8988T (cell line): Measurements from ENCODE around the gene SMAD3.

Source experiments
- DNase-seq: peaks from one replicate; pipeline ENCODE4 v3.0.0; 2011

SMAD3 gene

GRCh38 chr15:67202991-67203390 is 137.6 kb downstream of the SMAD3 start:
- no peak for DNase-seq

DNA sequence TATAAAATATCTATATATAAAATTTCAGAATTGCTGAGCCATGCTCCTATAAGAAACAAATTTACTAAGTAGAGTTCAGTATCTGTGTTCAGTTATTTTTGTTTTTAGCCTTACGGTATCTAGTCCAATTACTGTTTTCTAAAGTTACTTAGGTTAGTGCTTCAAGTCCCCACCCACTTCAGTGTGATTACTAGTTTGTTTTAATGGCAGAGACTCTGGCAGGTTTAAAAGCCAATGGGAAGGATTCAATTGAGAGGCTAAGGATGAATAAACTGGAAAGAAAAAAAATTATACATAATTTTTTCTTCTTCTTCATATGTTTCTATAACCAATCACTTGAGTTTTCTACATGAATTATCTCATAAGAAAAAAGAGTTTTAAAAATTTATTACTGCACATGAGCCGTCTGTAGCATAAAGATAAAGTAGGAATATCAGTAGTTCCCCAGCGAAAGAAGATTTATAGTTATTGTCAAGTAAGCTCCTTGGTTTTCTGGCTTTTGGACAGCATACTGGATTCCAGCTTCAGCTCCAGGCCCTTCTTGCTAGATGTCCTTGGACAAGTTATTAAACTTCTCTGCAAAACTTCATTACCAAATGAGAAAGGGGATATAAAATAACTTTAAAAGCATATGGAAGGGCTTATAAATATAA is 142.3 kb downstream of the SMAD3 start:
- DNase-seq: no peak

DNA sequence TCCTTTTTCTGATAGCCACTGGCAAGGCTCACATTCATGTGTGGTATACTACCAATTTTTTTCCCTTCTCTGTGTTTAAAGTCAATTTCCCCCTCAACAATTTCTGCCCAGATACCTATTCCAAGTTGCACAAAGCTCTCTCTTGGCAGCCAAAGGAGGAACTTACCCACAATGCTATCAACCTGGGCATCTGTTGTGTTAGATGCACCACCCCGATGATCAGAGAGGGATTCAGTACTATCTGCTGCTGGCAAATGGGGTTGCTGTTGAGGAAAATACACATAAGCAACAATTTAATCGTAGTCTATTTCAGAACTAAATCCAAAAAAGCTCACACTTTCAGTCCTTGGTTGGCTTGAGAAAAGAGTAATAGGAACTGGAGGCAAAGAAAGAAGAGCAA is 143.0 kb downstream of the SMAD3 start:
- DNase-seq: no peak

GRCh38 chr15:67210555-67211168 is 145.3 kb downstream of the SMAD3 start:
- DNase-seq: no peak

GRCh38 chr15:67212684-67213367 is 147.4 kb downstream of the SMAD3 start:
- DNase-seq: no peak

DNA sequence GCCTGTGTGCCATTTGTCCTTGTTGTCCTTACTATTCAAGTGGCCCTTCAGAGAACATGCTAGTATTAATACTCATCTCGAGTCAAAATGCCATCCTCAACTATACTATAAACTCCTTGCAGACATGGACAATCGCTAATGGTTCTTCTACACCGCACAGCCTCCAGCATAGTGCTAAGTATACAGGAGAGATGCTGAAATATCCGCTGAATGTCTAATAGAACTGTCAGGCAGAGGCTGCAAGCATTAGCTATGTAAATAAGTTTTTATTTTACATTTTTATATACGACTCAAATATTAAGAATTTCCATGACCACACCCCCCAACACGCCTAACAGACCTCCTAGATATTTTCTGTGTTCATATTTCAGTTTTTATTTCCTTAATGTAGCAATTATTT is 149.7 kb downstream of the SMAD3 start:
- no peak for DNase-seq

- DNase-seq: no peak
Measured at GRCh38 chr15:67216859-67217258, 151.5 kb downstream of the SMAD3 start.

DNA sequence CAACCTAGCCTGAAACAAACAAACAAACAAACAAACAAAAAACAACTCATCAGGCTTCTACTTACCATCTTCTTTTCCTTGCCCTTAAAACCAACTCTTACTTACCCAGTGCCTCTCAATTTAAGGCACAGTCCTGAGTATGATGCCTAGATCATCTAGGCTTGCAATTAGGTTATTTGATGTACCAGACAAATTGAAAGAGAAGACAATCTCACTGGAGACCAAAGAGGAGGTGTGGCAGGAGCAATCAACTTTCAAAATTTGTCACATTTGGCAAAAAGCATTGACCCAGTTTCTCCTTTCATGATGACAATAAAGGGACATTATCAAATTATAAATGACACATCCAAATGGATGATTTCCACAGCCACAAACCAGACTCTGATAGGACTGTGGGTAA is 153.0 kb downstream of the SMAD3 start:
- DNase-seq: no peak

DNA sequence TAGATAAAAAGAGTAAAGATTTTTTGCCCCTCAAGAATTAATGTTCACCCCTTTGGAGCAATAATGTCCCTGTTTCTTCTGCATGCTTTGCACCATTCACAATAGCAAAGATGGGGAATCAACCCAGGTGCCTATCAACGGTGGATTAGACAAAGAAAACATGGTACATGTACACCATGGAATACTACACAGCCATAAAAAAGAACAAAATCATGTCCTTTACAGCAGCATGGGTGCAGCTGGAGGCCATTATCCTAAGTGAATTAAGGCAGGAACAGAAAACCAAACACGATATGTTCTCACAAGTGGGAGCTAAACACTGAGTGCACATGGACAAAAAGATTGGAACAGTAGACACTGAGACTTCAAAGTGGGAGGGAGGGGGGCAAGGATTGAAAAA is 153.9 kb downstream of the SMAD3 start:
- DNase-seq: no peak

DNA sequence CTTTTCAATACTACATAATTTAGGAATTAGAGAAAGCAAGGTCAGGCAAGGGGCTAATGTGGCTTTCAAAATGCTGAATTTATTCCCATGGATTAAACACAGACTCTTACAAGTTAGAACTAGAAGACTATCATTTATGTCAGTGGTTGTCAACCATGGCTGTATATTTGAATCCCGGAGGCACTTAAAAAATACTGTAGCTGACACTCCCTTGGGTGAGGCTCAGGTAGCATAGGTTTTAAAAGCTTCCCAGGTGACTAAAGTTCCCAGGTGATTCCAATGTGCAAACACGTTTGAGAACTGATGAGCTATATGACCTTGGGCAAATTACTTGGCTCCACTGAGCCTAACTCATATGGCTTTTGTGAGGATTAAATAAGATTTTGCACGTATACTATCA is 159.5 kb downstream of the SMAD3 start:
- no peak for DNase-seq

DNA sequence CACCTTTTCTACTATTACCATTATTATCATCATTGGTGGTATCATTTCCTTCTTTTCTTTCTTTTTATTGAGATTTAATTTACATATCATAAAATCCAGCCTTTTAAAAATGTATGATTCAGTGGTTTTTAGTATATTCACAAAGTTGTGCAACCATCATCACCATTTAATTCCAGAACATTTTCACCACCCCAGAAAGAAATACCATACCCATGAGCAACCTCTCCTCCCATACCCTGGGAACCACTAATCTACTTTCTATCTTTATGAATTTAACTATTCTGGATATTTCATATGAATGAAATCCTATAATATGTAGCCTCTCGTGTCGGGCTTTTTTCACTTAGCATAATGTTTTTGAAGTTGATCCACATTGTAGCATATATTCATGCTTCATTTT is 159.9 kb downstream of the SMAD3 start:
- DNase-seq: no peak

DNA sequence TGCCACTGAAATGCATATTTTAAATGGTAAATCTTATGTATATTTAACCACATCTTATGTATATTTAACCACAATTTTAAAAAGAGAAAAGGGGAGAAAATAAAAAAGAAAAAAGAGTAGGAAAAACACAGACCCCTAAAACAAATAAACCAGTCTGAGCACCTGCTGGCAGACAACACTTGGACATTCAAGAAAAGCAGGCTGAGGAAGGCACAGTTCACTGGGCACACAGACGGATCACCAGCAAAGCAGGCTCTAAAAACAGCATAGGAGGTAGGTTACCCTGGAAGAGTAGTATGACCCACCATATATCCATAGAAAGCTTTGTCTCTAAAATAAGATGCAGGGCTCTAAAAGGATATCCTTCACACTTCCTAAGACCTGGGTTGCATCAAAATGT is 162.0 kb downstream of the SMAD3 start:
- no peak for DNase-seq

DNA sequence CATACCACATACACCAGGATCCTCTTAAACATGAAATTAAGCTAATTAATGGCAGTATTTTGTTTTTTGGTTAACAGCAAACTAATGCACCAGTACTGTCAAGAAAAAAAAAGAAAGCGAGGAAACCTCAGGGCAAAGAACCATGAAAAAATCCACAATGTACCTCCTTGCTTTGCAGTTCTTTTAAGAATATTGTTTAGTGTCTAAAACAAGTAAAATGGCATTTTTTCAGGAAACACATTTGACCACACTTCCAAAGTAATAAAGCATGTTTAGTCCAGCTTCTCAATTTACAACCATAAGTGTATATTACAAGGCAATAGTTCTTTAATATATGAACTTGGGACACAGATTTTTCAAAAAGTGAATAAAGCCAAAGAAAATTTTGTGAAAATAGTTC is 162.4 kb downstream of the SMAD3 start:
- DNase-seq: no peak

GRCh38 chr15:67228286-67228685 is 162.9 kb downstream of the SMAD3 start:
- DNase-seq: no peak

DNA sequence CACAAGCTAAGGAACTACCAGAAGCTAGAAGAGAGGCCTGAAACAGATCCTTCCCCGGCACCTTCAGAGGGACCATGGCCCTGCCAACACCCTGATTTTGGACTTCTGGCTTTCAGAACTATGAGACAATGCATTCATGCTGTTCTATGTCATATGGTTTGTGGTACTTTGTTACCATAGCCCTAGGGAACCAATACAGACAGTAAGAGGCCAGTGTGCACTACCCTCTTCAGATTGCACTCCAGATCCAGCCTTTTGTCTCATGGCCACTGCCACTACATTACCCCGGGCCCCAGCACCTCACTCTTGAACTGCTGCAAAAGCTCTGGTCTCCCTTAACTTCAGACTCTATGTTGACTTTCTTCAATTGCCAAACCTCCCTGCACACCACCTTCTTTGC is 165.1 kb downstream of the SMAD3 start:
- no peak for DNase-seq

DNA sequence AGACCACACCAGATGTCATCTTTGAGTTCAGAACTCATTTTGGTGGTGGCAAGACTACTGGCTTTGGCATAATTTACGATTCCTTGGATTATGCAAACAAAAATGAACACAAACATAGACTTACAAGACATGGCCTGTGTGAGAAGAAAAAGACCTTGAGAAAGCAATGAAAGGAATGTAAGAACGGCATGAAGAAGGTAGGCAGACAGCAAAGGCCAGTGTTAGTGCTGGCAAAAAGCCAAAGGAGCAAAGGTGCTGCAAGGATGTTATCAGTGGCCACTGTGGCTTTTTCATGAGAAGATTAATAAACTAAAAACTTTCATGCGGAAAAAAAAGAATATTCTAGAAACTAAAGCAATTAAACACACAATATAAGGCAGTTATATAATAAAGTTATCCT is 167.2 kb downstream of the SMAD3 start:
- DNase-seq: no peak

DNA sequence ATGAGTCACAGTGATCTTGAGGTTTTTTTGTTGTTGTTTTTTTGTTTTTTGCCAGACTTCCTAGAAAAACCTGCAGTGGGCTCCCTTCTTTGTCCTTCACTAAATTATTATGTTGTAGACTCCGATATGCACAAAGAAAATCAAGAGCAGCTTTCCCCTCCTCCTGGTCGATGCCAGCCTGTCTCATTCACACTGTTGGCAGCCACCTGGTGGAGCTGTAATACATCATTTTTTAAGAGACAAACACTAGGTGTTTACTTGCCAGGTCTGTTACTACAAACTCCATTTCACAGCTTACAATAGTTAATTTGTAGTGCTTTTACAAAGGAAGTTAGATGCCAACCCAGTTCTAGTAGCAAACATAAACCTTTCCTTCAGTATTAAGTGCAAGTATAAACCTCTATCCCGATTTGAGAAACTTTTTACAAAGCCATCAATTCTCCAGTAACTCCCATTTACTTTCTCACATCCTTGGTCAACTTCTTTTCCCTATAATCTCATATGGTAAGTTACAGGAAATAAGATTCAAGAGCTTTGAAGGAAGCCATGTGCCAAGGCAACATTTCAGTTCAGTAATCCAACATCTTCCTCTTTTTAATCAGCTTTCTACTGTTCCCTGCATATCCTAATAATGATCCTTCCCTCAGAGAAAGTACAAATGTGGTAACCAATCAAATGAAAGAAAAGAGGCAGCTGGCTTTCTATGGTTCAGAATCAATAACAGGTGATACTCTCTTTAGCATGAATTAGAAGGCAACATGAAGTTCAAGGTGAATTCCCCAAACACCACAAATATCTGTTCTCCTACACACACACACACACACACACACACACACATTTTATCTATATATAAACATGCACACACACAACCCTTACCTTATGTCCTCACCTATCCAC is 175.1 kb downstream of the SMAD3 start:
- no peak for DNase-seq

- DNase-seq: no peak
Measured at GRCh38 chr15:67241132-67241855, 175.9 kb downstream of the SMAD3 start.

DNA sequence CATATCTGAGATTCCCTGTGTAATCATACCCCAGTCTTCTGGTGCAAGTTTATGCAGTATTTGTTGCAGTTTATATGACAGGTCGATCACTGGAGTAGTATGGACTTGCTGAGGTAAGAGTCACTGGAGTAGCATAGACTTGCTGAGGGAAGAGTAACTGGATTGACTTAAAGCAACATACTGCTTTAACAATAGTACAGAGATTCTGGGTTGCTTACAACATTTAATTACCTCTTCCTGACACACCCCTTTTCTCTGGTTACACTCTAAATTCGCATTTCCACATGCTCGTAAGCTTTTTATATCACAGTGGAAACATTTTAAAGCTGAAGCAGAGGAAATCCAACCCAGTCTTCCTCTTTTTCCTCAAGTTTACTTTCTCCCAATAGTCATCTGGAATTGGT is 177.3 kb downstream of the SMAD3 start:
- DNase-seq: no peak
